ENCODE data around the gene EFEMP1. TPM values are rescaled to one million over a fixed set of nuclear protein-coding genes. Genes with fewer than 3 reads are reported as not detected.
"Not testable (repeated sequence)": the region's sequence is repeated elsewhere in the genome, so short reads cannot be mapped to it uniquely, and the experiment has no call there.

Gene EFEMP1
- polyA plus RNA-seq, 1 experiment = 1,148 TPM

GRCh38 chr2:55837073-55837472, 86.5 kb downstream of the EFEMP1 start:
- Histone ChIP-seq H3K27me3 (ENCODE audit: control insufficient read depth, insufficient read depth, low read length) (peaks cover 2% of the 10 kb centered on the region), H3K36me3 (ENCODE audit: control insufficient read depth, insufficient read depth, low read length) (no peaks in the 10 kb centered on the region), H3K4me3 (ENCODE audit: low read depth, low read length) (no peak overlapping the region)
- no peak for DNase-seq (ENCODE audit: low read depth)
- no peak for TF ChIP-seq CTCF (IDR thresholded peaks at IDR 0.05; ENCODE audit: insufficient read depth, low read depth, low read length)
- ChIA-PET POLR2A (no interaction called here), CTCF (interaction anchor here (1.1 kb wide), 1 partner anchor 44 kb away, joined by 3 read pairs; no protein-coding TSS in a partner anchor)

GRCh38 chr2:55831671-55832410, 91.7 kb downstream of the EFEMP1 start:
- DNase-seq (ENCODE audit: low read depth); CTCF ChIA-PET; H3K27me3 ChIP-seq (ENCODE audit: control insufficient read depth, insufficient read depth, low read length); H3K4me3 ChIP-seq (ENCODE audit: low read depth, low read length); POLR2A ChIA-PET; H3K36me3 ChIP-seq (ENCODE audit: control insufficient read depth, insufficient read depth, low read length): not testable (repeated sequence)

GRCh38 chr2:55827855-55828254, 95.7 kb downstream of the EFEMP1 start:
- no peak for DNase-seq (ENCODE audit: low read depth)
- H3K4me3 ChIP-seq (ENCODE audit: low read depth, low read length) = no peak overlapping the region
- TF ChIP-seq CTCF (IDR thresholded peaks at IDR 0.05; ENCODE audit: insufficient read depth, low read depth, low read length) = no peak
- POLR2A ChIA-PET = no interaction called here
- no peaks in the 10 kb centered on the region for H3K36me3 ChIP-seq (ENCODE audit: control insufficient read depth, insufficient read depth, low read length)
- no peaks in the 10 kb centered on the region; the same call in 1 of the 2 replicates for H3K27me3 ChIP-seq (ENCODE audit: control insufficient read depth, insufficient read depth, low read length)
- CTCF ChIA-PET = interaction anchor here (1.6 kb wide), 1 partner anchor 11 kb away, joined by 4 read pairs; no protein-coding TSS in a partner anchor

- H3K4me3 ChIP-seq (ENCODE audit: low read depth, low read length); DNase-seq (ENCODE audit: low read depth); H3K27me3 ChIP-seq (ENCODE audit: control insufficient read depth, insufficient read depth, low read length); POLR2A ChIA-PET; H3K36me3 ChIP-seq (ENCODE audit: control insufficient read depth, insufficient read depth, low read length): not testable (repeated sequence)
- CTCF ChIA-PET = interaction anchor here (0.6 to 1.6 kb wide), 2 partner anchors 12 to 18 kb away, joined by 3 to 4 read pairs; no protein-coding TSS in a partner anchor
These were observed 96.2 kb downstream of the EFEMP1 start for GRCh38 chr2:55827428-55827827.

- Histone ChIP-seq H3K36me3 (ENCODE audit: control insufficient read depth, insufficient read depth, low read length) (no peaks in the 10 kb centered on the region), H3K27me3 (ENCODE audit: control insufficient read depth, insufficient read depth, low read length) (no peaks in the 10 kb centered on the region; the same call in 1 of the 2 replicates), H3K4me3 (ENCODE audit: low read depth, low read length) (no peak overlapping the region)
- POLR2A ChIA-PET = no interaction called here
- TF ChIP-seq CTCF (IDR thresholded peaks at IDR 0.05; ENCODE audit: insufficient read depth, low read depth, low read length) = no peak
- CTCF ChIA-PET = interaction anchor here (1.2 kb wide), 1 partner anchor 12 kb away, joined by 3 read pairs; no protein-coding TSS in a partner anchor
- DNase-seq (ENCODE audit: low read depth) = no peak
These were observed 97.3 kb downstream of the EFEMP1 start for GRCh38 chr2:55826246-55826645.

GRCh38 chr2:55824551-55825096, 99.0 kb downstream of the EFEMP1 start:
- CTCF ChIA-PET = interaction anchor here (0.6 to 1.0 kb wide), 2 partner anchors 40 to 171 kb away, joined by 3 read pairs; no protein-coding TSS in a partner anchor
- no peak for DNase-seq (ENCODE audit: low read depth)
- POLR2A ChIA-PET = no interaction called here
- Histone ChIP-seq H3K36me3 (ENCODE audit: control insufficient read depth, insufficient read depth, low read length) (no peaks in the 10 kb centered on the region), H3K4me3 (ENCODE audit: low read depth, low read length) (no peak overlapping the region), H3K27me3 (ENCODE audit: control insufficient read depth, insufficient read depth, low read length) (no peaks in the 10 kb centered on the region; the same call in 1 of the 2 replicates)
- TF ChIP-seq CTCF (IDR thresholded peaks at IDR 0.05; ENCODE audit: insufficient read depth, low read depth, low read length) = no peak

Data from BJ (cell line).